CD4-positive, alpha-beta T cell (primary cell): ENCODE measurements around the gene STX12. TPM values are rescaled to one million over a fixed set of nuclear protein-coding genes. Genes with fewer than 3 reads are reported as not detected.
A peak's percentile ranks its signal among the peaks of the same experiment; 100 is the strongest.
"Not testable (repeated sequence)": the region's sequence is repeated elsewhere in the genome, so short reads cannot be mapped to it uniquely, and the experiment has no call there.

ENCODE experiments used
- ATAC-seq: fragments of 200-7000 bp; cut with Tn5 transposase; one replicate; pipeline ENCODE4 v1.10.0; 2022; ENCODE audit warnings: mild to moderate bottlenecking; ENCODE audit not compliant: poor library complexity
- CTCF ChIA-PET: fragments of 350-600 bp; sonication (Branson Sonifier 250); formaldehyde crosslinking; loops from one replicate; lab custom pipeline; 2021; ENCODE audit warnings: antibody characterized with exemption, inconsistent platforms; lab: Charles Lee
- POLR2A ChIA-PET: fragments of 350-600 bp; sonication (Branson Sonifier 250); formaldehyde crosslinking; loops from one replicate; lab custom pipeline; 2021; ENCODE audit warnings: antibody characterized with exemption, inconsistent platforms; lab: Charles Lee
- DNase-seq, 14 experiments: peaks; one replicate each; pipeline ENCODE4 v3.0.0-alpha.2; 2013 to 2020; ENCODE audit warnings: mixed read lengths in 2 of 14
- H3K27ac ChIP-seq, 2 donors: one replicate each; pipeline versions ENCODE4 v1.5.1 to v1.7.0; 2013; ENCODE audit warnings: low read length in 2 of 2, low read depth in 1 of 2, mild to moderate bottlenecking in 1 of 2
- H3K27me3 ChIP-seq, 2 experiments: 1 replicate in 1 of 2; 2 replicates in 1 of 2; pipeline versions ENCODE4 v1.6.1 to v1.7.0; 2013; ENCODE audit warnings: low read length in 2 of 2, control low read depth in 1 of 2, mild to moderate bottlenecking in 1 of 2, moderate library complexity in 1 of 2; ENCODE audit not compliant: insufficient read depth in 2 of 2, control insufficient read depth in 1 of 2
- H3K36me3 ChIP-seq: one replicate; pipeline ENCODE4 v1.6.1; 2013; ENCODE audit warnings: low read length, control low read depth; ENCODE audit not compliant: insufficient read depth
- H3K4me1 ChIP-seq: one replicate; pipeline ENCODE4 v1.6.1; 2013; ENCODE audit warnings: low read length, control low read depth; ENCODE audit not compliant: insufficient read depth
- H3K4me3 ChIP-seq: one replicate; pipeline ENCODE4 v1.5.1; 2013; ENCODE audit warnings: mild to moderate bottlenecking, low read length, moderate library complexity
- H3K9me3 ChIP-seq, 2 experiments: 1 replicate in 1 of 2; 2 replicates in 1 of 2; pipeline versions ENCODE4 v1.6.1 to v1.7.0; 2013; ENCODE audit warnings: low read length in 2 of 2, mild to moderate bottlenecking in 2 of 2, control low read depth in 1 of 2, moderate library complexity in 1 of 2; ENCODE audit not compliant: control insufficient read depth in 1 of 2, insufficient read depth in 1 of 2
- H3K27ac Mint-ChIP-seq: one replicate; pipeline ENCODE4 v1.8.0; 2020; ENCODE audit warnings: mixed read lengths
- H3K27me3 Mint-ChIP-seq: one replicate; pipeline ENCODE4 v1.8.0; 2021; ENCODE audit warnings: mixed read lengths
- H3K36me3 Mint-ChIP-seq: one replicate; pipeline ENCODE4 v1.8.0; 2021; ENCODE audit warnings: low read depth, mixed read lengths
- H3K4me1 Mint-ChIP-seq: one replicate; pipeline ENCODE4 v1.8.0; 2021; ENCODE audit warnings: low read depth, mixed read lengths
- H3K4me3 Mint-ChIP-seq: one replicate; pipeline ENCODE4 v1.8.0; 2020; ENCODE audit warnings: mild to moderate bottlenecking, mixed read lengths
- H3K9me3 Mint-ChIP-seq: one replicate; pipeline ENCODE4 v1.8.0; 2020; ENCODE audit warnings: mixed read lengths
- intact Hi-C, 2 experiments: fragments of 100-400 bp; cut with DNase I in 1 of 2; cut with micrococcal nuclease in 1 of 2; formaldehyde crosslinking; loops; one replicate each; pipeline versions ENCODE4 v1.15.1 to v1.9.0; 2023 to 2025; cut with DNase I, micrococcal nuclease
- total RNA-seq, 174 experiments: library from RNA in 2 of 174; stranded (reverse) in 2 of 174; gene quantifications; one replicate each; pipeline ENCODE4 v1.2.3 and lab custom pipeline; 2021 to 2026
- TF ChIP-seq, protein P1 (sequence below): fragments of 200-600 bp; IDR thresholded peaks from one replicate; pipeline ENCODE4 v1.8.0; 2022; ENCODE audit warnings: antibody characterized with exemption, mild to moderate bottlenecking

STX12 gene
- total RNA-seq, 2 experiments from 2014 or later = 20.3 to 22.7 TPM

DNA sequence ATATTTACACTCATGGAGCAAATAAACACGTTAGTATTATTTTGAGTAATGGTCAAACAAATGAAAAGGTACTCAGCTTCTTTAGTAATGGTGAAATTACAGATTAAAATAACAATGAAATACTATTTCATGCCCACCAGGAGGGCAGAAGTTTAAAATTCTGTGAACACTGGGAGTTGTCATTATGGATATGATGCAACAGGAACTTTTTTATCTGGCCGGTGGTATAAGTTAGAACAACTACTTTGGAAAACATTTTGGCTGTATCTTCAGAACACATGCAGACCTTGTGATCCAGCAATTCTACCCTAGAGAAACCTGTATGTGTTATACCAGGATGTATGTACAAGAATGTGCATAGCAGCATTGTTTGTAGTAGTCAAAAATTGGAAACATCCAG lies 34.4 kb downstream of the STX12 start:
- TF ChIP-seq, protein P1, sequence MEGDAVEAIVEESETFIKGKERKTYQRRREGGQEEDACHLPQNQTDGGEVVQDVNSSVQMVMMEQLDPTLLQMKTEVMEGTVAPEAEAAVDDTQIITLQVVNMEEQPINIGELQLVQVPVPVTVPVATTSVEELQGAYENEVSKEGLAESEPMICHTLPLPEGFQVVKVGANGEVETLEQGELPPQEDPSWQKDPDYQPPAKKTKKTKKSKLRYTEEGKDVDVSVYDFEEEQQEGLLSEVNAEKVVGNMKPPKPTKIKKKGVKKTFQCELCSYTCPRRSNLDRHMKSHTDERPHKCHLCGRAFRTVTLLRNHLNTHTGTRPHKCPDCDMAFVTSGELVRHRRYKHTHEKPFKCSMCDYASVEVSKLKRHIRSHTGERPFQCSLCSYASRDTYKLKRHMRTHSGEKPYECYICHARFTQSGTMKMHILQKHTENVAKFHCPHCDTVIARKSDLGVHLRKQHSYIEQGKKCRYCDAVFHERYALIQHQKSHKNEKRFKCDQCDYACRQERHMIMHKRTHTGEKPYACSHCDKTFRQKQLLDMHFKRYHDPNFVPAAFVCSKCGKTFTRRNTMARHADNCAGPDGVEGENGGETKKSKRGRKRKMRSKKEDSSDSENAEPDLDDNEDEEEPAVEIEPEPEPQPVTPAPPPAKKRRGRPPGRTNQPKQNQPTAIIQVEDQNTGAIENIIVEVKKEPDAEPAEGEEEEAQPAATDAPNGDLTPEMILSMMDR = no peak
- peak overlapping the region; percentile 5 for H3K27ac Mint-ChIP-seq
- Histone ChIP-seq H3K4me3 (no peak overlapping the region), H3K27ac (no peak overlapping the region), H3K4me1 (no peaks in the 10 kb centered on the region), H3K9me3 (no peaks in the 10 kb centered on the region), H3K27me3 (no peaks in the 10 kb centered on the region), H3K36me3 (peaks cover 48% of the 10 kb centered on the region)
- ATAC-seq (no peak), DNase-seq (no peak)
- H3K4me1 Mint-ChIP-seq = no peaks in the 10 kb centered on the region
- peaks cover 61% of the 10 kb centered on the region for H3K36me3 Mint-ChIP-seq
- CTCF ChIA-PET = no interaction called here
- intact Hi-C loops = no loop called here
- POLR2A ChIA-PET = no interaction called here
- H3K27me3 Mint-ChIP-seq = no peaks in the 10 kb centered on the region
- H3K9me3 Mint-ChIP-seq = no peaks in the 10 kb centered on the region
- H3K4me3 Mint-ChIP-seq = no peak overlapping the region

DNA sequence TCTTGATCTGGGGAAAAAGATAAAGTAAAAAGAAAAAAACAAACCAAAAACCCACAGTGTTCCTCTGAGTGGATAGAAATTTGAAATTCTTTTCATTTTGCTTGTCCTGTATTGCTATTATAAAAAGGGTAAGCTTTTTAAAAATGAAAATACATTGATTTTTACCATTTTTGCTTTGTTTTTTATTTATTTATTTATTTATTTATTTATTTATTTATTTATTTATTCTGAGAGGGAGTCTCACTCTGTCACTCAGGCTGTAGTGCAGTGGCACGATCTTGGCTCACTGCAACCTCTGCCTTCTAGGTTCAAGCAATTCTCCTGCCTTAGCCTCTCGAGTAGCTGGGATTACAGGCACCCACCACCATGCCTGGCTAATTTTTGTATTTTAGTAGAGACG lies 35.1 kb downstream of the STX12 start:
- H3K4me1 Mint-ChIP-seq, H3K4me1 ChIP-seq, intact Hi-C loops, H3K27ac ChIP-seq, POLR2A ChIA-PET, H3K4me3 ChIP-seq, ATAC-seq, CTCF ChIA-PET, H3K4me3 Mint-ChIP-seq, DNase-seq, H3K27me3 ChIP-seq, H3K27me3 Mint-ChIP-seq, H3K9me3 Mint-ChIP-seq, H3K9me3 ChIP-seq: not testable (repeated sequence)
- peaks cover 53% of the 10 kb centered on the region for H3K36me3 ChIP-seq
- Mint-ChIP-seq H3K36me3 (peaks cover 60% of the 10 kb centered on the region), H3K27ac (peak overlapping the region; percentile 5)

DNA sequence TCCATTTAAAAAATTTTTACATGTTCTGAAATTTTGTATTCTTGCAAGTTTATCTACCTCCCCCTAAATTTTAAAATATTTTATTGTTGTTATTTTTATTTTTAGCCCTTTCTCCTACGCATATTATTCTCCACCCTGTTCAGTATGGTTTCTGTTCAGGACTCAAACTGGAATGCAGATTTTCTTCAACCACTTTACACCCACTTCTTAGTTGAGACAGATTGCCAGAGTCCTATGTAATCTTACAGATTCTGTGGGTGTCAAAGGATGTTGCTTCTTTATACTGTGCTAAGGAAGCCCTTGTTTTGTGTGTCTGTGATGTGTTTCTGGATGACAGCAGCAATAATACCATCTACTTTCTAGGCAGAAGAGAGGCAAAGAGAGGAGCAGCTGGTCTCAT lies 36.9 kb downstream of the STX12 start:
- Histone ChIP-seq H3K4me1 (no peaks in the 10 kb centered on the region), H3K27ac (no peak overlapping the region), H3K4me3 (no peak overlapping the region), H3K9me3 (no peaks in the 10 kb centered on the region), H3K27me3 (no peaks in the 10 kb centered on the region), H3K36me3 (peaks cover 59% of the 10 kb centered on the region)
- H3K27ac Mint-ChIP-seq = no peak overlapping the region
- ChIA-PET CTCF (no interaction called here), POLR2A (no interaction called here)
- no peak overlapping the region for H3K4me3 Mint-ChIP-seq
- no peaks in the 10 kb centered on the region for H3K9me3 Mint-ChIP-seq
- H3K4me1 Mint-ChIP-seq = no peaks in the 10 kb centered on the region
- TF ChIP-seq, protein P1 = no peak
- peaks cover 58% of the 10 kb centered on the region for H3K36me3 Mint-ChIP-seq
- no peak for ATAC-seq
- no peak for DNase-seq
- H3K27me3 Mint-ChIP-seq = no peaks in the 10 kb centered on the region
- intact Hi-C loops = no loop called here

DNA sequence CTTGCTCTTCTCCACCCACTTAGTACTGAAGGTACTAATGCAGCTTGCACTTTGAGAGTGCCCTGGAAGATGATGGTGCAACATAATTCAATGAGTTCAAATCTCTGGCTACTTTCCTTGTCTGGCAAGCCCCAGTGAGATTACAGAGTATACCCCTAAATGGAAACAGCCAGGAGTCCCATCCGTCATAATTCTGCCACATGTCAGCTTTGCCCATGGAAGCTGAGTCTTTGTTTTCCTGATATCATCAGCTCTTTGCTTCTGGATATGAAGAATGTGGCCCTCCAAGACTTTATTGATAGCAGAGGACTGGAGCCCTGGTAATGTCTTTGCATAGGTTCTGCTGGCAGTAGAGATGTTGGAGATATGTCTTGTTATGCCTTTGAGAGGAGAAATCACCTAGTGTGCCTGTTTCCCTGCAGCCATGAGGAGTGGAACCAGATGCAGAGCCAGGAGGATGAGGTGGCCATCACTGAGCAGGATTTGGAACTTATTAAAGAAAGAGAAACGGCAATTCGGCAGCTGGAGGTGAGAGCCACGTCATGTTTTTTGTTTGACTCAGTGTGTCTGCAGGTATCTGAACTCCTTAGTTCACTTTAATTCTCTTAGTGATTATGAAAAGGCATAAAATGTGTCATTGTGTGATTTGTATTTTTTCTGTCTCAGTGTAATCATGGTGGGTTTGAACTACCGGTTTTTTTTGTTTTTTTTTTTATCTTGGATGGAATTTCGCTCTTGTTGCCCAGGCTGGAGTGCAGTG lies 38.9 kb downstream of the STX12 start:
- H3K4me1 Mint-ChIP-seq = no peaks in the 10 kb centered on the region
- no peaks in the 10 kb centered on the region for H3K4me1 ChIP-seq
- no peaks in the 10 kb centered on the region for H3K27me3 Mint-ChIP-seq
- CTCF ChIA-PET = no interaction called here
- ATAC-seq = no peak
- POLR2A ChIA-PET = no interaction called here
- no peaks in the 10 kb centered on the region for H3K9me3 Mint-ChIP-seq
- H3K9me3 ChIP-seq = no peaks in the 10 kb centered on the region
- H3K4me3 Mint-ChIP-seq = no peak overlapping the region
- H3K4me3 ChIP-seq = no peak overlapping the region
- H3K36me3 Mint-ChIP-seq = peaks cover 48% of the 10 kb centered on the region
- H3K27ac Mint-ChIP-seq = no peak overlapping the region
- DNase-seq = no peak
- H3K36me3 ChIP-seq = peaks cover 54% of the 10 kb centered on the region
- H3K27me3 ChIP-seq = no peaks in the 10 kb centered on the region
- TF ChIP-seq, protein P1 = no peak
- H3K27ac ChIP-seq = no peak overlapping the region
- intact Hi-C loops = no loop called here
